Fibroblast of skin of abdomen (primary cell): Measurements from ENCODE around the gene TOP2A.

ENCODE experiments used
- DNase-seq: peaks from one replicate; pipeline ENCODE4 v3.0.0-alpha.2; 2013

Gene TOP2A

DNA sequence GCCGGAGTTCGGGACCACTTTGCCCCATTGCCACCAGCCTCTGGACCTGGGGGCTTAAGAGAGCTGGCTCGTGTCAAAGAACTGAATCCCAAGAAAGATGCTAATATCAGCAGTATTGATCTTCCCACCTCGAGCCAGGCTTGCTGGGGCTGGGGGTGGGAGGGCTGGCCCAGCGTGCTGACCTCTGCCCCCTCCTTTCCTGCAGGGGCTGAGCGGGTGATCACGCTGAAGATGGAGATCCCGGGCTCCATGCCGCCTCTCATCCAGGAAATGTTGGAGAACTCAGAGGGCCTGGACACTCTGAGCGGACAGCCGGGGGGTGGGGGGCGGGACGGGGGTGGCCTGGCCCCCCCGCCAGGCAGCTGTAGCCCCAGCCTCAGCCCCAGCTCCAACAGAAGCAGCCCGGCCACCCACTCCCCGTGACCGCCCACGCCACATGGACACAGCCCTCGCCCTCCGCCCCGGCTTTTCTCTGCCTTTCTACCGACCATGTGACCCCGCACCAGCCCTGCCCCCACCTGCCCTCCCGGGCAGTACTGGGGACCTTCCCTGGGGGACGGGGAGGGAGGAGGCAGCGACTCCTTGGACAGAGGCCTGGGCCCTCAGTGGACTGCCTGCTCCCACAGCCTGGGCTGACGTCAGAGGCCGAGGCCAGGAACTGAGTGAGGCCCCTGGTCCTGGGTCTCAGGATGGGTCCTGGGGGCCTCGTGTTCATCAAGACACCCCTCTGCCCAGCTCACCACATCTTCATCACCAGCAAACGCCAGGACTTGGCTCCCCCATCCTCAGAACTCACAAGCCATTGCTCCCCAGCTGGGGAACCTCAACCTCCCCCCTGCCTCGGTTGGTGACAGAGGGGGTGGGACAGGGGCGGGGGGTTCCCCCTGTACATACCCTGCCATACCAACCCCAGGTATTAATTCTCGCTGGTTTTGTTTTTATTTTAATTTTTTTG, 61.6 kb downstream of the TOP2A start:
- no peak for DNase-seq

DNA sequence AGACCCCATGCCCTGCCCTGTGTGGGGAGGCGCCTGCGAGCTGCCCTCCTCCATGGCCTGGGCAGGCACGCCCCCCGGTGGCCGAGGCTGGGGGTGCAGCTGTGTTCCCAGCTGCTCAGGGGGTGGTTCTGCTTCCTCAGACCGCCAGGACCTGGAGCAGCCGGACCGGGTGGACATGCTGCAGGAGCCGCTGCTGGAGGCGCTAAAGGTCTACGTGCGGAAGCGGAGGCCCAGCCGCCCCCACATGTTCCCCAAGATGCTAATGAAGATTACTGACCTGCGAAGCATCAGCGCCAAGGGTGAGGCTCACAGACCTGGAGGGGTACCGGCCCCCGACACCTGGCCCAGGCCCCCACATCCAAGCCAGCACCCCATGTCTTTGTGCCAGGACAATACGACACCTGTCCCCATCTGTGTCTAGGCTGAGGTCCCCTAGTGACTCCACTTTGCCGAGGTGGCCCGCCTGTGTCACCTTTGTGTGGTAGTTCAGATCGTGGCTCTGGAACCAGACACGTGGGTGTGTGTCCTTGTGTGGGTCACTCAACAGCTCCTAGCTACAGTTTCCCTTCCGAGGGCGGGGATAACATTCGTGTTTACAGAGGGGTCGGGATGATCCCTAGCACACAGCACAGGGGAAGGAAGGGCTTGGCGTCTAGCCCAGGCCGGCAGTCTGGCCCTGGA, 62.4 kb downstream of the TOP2A start:
- peak; percentile 41 for DNase-seq

DNA sequence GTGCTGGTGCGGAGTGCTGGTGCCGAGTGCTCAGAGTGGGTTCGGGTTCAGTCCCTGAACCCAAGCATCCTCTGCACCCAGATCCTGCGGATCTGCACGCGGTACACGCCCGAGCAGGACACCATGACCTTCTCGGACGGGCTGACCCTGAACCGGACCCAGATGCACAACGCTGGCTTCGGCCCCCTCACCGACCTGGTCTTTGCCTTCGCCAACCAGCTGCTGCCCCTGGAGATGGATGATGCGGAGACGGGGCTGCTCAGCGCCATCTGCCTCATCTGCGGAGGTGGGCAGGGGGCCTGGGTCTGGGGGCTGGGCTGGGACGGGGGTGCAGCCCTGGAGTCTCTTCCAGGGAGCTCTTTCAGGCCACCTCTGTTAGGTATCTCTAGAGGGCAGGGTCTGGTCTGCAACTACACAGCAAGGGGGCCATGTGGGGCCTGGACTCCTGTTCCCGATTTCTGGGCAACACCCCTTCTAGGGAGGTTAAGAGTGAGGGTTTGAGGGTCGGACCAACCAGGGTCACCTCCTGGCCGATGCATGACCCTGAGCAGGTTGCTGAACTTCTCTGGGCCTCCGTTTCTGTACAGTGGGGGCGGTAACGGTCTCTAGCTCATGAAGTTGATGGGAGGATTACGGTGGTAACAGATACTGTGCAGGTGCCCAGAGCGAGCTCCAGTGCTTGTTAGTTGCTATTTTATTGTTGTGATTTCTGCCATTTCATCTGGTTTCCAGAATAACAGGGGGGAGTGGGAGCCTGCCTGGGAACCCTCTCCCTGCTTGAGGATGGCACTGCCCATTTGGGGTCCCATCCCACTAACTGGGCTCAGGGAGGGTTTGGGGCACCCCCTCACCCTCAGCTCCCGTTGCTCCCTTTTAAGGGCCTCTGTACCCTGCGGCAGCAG, 63.2 kb downstream of the TOP2A start:
- no peak for DNase-seq

DNA sequence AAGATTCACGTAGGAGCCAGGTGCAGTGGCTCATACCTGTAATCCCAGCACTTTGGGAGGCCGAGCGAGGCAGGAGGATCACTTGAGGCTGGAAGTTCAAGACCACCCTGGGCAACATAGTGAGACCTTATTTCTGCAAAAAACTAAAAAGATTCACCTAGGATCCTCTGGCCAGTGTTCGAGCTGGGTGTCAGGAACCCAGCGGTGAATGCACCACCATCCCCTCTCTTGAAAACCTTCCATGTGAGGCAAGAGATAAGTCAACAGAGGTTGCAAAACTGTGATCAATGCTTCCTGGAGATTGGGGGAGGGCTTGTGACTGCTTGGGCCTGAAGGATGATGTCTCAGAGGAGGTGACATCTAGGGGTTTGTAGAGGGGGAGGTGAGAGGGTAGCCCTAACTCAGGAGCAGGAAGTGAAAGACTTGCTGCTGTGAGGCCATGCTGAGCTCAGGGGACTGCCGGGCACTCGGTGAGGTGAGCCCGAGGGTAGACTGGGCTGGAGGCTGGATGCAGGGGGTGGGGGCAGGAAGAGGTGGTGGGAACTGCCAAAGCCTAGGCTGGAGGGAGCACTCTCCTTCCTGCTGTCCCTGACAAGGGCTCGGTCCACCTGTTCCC, 64.8 kb downstream of the TOP2A start:
- no peak for DNase-seq

DNA sequence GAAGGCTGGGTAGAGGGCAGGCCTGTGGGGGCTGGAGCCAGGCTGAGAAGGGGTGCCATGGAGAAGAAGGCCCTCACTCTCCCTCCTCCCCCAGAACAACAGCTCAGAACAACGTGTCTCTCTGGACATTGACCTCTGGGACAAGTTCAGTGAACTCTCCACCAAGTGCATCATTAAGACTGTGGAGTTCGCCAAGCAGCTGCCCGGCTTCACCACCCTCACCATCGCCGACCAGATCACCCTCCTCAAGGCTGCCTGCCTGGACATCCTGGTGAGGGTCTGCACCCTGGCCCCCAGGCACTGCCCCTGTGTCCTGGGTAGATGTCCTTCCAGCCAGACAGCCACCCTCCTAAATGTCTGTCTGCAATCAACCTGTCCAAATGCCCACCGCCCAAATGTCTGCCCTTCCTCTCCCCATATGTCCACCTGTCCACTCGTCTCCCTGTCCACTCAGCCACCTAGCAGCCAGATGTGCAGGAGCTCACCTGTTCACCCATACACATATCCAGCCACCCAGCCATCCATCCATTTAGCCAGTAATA, 65.4 kb downstream of the TOP2A start:
- no peak for DNase-seq

DNA sequence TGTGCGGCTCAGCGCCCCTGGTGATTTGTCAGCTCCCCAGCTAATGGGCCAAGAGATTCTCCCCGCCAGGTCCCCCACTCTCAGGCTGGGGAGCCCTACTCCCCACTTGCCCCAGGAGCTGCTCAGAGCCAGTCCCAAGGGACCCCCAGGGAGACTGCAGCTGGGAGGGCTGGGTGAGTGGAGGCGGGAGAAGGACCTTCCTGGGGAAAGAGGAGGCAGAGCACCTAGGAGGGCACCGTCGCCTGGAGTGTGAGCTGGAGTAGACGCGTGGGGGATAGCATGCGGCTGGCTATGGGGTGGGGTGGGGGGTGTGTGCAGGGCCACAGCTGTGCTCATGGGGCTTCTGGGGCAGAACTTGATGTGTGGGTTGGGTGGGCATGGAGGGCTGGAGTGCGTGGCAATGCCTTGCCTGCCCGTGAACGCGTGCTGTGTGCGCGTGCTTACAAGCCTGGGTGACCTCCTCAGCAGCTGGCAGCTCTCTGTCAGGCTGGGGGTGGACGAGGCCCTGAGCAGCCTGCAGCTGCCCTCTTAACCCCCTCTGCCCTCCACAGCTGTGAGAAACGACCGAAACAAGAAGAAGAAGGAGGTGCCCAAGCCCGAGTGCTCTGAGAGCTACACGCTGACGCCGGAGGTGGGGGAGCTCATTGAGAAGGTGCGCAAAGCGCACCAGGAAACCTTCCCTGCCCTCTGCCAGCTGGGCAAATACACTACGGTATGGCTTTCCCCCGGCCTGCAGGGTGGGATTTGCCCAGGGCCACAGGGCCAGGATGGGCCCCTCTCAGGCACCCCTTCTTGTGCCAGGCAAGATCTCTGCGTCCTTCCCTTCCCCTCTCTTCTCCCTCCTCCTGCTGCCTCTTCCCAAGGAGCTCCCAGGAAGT, 66.1 kb downstream of the TOP2A start:
- no peak for DNase-seq

DNA sequence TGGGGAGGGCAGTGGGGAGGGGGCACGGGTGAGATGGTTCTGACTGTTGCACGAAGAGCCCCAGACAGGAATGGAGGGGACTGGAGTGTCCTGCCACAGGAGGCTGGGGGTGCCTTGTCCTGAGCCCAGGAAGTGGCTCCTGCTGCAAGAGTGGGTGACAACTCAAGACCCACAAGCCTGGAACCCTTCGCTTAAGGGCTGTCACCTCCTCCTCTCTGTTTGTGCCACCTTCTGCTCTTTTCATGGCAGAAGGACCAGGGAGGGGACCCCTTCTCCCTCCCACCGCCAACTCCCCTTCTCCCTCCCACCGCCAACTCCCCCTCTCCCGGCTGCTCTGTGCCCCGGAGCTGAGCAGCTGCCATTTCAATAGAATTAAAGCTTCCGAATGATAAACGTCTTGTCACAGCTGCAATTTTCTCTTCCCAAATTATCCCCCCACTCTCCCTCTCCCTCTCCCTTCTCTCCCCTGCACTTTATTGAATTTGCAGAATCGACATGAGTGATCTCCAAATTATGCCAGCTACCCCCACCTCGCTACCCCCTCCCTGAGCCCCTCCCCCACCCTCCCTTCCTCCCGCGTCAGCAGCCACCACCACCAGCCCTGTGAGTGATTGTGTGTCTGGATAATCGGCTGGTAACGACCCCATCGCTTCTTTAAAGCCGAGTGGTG, 66.9 kb downstream of the TOP2A start:
- DNase-seq = no peak

DNA sequence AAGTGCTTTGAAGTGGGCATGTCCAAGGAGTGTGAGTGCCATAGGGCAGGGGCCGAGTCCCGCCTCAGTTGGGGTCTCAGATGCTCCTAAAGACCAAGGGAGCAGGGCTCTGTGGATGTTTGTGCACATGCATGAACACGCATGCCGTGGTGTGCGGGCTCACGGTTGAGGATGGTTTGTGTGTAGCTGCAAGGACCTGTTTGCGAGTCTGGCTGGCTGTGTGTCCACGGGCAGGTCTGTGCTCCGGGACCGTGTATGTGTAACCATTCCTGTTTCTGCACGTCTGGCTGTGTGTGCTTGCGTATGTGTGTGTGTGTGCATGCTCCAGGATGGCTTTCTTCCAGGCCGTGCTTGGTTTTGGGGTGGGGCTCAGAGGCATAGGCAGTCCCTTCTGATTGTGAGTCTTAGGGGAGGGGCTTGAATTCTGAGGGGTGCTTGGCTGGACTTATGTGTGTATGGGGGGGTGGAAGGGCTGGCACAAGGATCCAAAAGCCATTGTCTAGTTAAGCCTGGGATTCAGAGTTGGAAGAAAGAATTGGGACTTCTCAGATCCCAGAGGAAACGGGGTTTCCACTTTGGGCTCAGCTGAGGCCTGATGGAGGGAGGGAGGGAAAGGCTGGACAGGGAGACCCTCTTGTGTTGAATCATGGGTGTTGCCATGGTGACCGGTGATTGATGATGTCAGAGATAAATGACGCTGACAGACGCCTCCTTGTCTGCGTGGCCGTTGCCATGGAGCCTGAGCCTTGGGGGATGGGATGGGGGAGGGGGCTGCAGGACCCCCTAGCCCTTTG, 67.6 kb downstream of the TOP2A start:
- peak; percentile 70 for DNase-seq

DNA sequence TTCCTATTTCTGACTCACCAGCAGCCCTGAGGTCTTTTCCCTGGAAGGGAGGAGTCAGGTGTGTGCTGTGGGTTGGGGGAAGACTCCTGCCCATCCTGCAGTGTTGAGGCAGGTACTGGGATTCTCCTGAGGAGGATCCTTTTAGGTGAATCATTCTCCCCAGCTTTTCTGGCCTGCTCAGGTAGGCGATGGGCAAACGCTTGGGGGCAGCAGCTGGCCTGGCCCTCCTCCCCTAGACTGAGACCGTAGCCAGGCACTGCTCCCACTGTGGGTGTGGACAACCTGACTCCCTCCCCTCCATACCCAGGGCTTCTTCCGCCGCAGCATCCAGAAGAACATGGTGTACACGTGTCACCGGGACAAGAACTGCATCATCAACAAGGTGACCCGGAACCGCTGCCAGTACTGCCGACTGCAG, 68.2 kb downstream of the TOP2A start:
- no peak for DNase-seq

DNA sequence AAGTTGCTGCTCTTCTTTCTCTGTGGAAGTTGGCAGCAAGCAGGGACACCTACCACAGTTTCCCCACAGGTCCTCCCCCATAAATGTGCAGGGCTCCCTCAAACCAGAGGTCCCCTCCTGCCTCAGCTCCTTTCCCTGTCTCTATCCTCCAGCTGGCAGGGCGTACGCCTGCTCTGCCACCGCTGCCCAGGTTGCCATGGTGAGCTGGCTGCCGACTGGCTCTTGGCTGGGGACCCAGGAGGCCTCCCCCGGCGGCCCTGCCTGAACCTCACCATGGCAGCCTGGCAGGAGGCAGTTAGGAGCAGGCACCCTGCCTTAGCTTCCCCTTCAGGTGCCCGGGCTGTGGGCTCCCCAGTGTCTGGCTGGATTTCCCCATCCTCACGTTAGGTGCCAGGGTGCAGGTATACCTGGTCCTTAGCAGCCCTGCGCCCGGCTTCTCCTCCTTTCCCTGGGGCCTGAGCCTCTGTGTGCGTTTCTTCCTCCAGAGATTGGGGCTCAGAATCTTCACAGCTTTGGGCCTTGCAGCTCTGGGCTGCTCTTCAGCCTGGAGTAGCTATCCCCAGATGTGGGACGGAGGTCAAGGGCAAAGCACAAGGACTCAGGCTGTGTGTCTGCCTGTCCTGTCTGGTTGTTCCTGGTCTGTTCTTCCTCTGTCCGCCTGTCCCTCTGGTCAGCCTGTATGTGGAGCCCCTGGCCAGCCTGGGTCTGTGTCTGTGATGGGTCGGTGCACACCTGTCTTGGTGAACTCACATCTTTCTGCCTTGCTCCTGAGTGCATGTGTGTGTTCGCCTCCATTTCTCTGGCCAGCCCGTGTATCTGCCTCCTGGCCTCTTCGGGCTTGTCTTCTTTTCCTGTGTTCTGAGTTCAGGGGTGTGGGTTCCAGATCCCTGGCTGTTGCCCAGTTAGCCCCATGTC, 68.9 kb downstream of the TOP2A start:
- no peak for DNase-seq

DNA sequence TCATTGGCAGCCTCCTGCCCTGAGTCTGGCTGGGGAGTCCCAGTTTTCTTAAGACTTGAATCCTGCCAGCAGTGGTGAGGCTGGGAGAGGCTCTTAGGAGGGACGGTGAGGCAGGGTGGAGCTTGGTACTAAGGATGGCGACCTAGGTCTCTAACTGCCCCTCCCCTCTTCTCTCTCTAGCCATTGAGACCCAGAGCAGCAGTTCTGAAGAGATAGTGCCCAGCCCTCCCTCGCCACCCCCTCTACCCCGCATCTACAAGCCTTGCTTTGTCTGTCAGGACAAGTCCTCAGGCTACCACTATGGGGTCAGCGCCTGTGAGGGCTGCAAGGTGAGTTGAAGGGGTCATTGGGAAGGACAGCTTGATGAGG, 69.6 kb downstream of the TOP2A start:
- no peak for DNase-seq

DNA sequence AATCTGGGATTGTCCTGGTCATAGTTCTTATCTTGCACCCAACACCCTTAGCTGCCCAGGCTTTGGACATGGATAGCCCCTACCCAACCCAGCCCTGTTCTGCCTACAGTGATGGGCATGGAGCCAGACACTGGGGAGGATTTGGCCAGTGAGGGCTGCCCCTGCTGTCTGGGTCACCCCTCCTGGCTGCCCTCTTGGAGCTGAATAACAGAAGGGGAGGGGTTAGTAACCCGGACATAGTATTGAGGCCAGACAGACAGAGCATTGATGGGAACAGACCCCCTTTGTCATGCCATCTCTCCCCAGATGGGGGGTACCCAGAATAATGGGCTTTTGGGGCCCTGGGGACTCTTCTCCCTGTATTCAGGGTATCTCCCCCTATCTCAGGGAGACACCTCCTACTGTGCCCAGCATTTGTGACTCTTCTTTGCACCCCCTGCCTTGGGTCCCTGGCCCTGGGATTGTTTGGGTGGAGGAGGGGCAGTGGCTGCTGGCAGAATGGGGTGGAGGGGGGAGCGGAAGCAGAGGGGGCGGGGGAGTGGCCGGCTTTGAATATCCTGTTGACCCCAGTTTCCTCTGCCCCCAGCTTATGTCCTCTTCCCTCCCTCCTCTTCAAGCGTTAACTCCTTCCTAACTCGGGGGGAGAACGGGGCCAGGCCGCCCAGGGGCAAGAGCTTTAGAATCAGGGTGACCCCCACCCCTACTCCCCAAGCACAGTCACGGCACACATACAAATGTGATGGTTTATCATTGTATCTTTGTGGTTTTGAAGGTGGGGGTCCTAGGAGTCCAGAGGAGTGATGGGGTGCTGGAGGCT, 70.2 kb downstream of the TOP2A start:
- DNase-seq = no peak

DNA sequence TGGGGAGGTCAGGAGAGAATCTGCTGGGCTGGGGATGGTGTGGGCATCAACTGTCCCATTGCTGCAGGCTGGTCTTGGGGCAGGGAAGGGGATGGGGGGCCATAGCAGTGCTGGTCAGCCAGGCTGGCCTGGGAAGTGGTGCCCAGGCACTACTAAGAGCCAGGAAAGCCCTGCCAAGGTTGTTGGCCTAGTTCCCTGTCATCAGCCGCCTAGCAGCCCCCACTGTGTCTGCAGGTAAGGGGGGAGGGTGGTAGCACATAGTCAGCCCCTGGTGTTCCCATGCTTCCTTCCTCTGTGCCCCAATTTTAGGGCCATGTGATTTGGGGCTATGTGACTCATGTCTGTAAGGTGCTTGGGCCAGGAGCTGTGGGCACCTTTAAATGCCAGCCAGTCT, 70.9 kb downstream of the TOP2A start:
- no peak for DNase-seq

DNA sequence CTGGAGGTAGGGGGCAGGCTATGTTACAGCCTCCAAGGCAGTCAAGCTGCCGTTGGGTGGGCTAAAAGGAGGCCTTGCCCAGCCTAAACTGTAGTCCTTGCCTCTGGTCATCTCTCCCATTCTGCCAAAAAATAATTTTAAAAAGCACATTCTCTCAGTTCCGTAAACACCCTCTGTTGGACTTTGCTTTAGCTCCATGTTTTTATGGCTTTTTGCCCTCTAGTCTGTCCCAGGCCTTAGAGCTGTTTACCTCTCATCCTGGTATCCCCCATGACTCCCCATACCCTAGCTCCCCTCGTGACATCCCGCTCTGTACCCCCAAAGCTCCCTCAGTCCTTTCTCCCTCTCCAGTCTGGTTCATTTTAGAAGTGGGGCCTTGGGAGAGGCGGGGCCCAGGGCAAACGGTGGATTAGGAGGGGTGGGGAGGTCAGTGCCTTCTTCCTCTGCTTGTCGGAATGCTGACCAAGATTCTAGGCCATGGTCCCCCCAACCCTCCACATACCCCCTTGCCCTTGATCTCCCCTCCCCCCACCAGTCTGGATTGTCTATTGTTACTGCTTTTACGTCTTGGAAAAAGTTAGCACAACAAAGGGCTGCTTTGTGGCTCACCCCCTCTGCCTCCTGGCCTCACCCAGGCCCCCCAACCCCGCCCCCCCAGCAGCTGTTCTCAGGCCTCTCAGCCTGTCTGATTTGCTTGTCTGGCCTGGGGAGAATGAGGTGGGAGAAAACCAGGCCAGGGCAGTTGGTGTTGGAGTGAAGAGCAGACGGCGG, 71.5 kb downstream of the TOP2A start:
- no peak for DNase-seq

DNA sequence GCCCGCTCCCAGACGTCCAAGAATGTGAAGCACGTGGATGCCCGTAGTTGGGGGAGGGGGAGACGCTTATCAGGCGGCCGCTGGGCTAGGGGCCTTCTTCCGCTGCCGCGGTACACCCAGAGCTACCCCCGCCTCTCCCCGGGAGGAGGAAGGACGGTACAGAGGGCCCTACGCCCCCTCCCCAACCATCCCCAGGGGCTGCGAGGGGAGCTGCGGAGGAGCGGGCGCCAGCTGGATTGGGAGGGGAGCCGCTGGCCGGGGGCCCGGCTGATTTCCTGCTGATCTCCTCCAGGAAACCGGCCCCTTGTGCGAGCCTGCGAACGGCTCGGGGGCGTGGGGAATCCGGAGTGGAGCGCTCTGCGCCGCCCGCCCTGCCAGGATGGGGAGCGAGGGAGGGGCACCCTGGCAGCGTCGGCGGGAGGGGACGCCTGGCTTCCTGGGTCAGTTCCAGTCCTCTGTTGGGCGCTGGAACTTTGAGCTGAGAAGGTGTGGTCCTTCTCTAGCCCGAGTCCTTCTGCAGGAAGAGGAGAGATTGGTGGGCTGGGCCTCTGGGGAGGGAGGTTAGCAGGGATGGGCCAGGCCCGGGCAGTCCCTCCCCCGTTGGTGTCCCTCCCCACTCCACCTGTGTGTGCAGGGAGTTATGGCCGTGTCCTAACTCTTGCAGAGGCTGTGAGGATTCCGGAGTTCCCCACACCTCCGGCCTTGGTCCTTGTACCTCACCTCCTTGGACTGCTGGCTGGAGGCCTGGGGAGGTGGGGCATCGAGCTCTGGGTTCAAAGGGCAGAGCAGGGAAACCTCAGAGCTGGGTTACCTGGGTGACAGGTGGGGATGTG, 72.3 kb downstream of the TOP2A start:
- DNase-seq = peak; percentile 89
